Naive thymus-derived CD8-positive, alpha-beta T cell (primary cell): ENCODE data around the gene ZMYND11. TPM values are rescaled to one million over a fixed set of nuclear protein-coding genes. Genes with fewer than 3 reads are reported as not detected.

ENCODE experiments used
- ATAC-seq, 2 donors: fragments of 150-1000 bp; cut with Tn5 transposase in 1 of 2; sonication (Bioruptor Pico), chemical (Tn5 transposase) in 1 of 2; 1 replicate in 1 of 2; 2 replicates in 1 of 2; pipeline ENCODE4 v1.10.0; 2021; ENCODE audit warnings: mild to moderate bottlenecking in 2 of 2, moderate library complexity in 2 of 2
- POLR2A ChIA-PET: fragments of 350-600 bp; sonication (Branson Sonifier 250); formaldehyde crosslinking; loops from one replicate; lab custom pipeline; 2021; ENCODE audit warnings: antibody characterized with exemption; lab: Charles Lee
- DNase-seq, 10 donors: peaks; one replicate each; pipeline versions ENCODE4 v3.0.0 to v3.0.0-alpha.2; 2020 to 2022
- H3K27ac Mint-ChIP-seq, 10 donors: one replicate each; pipeline ENCODE4 v1.8.0; 2020 to 2022; ENCODE audit warnings: mild to moderate bottlenecking in 10 of 10, mixed read lengths in 10 of 10, moderate library complexity in 4 of 10, inconsistent platforms in 1 of 10
- H3K27me3 Mint-ChIP-seq, 5 donors: one replicate each; pipeline ENCODE4 v1.8.0; 2021 to 2022; ENCODE audit warnings: mixed read lengths in 5 of 5
- H3K36me3 Mint-ChIP-seq, 3 donors: one replicate each; pipeline ENCODE4 v1.8.0; 2020 to 2022; ENCODE audit warnings: mixed read lengths in 3 of 3, mild to moderate bottlenecking in 2 of 3, inconsistent platforms in 1 of 3
- H3K4me1 Mint-ChIP-seq, 4 donors: one replicate each; pipeline ENCODE4 v1.8.0; 2021 to 2022; ENCODE audit warnings: mixed read lengths in 4 of 4
- H3K4me3 Mint-ChIP-seq, 10 donors: one replicate each; pipeline ENCODE4 v1.8.0; 2020 to 2022; ENCODE audit warnings: mild to moderate bottlenecking in 10 of 10, mixed read lengths in 10 of 10, moderate library complexity in 6 of 10, inconsistent platforms in 1 of 10
- H3K9me3 Mint-ChIP-seq, 9 donors: one replicate each; pipeline ENCODE4 v1.8.0; 2020 to 2022; ENCODE audit warnings: mixed read lengths in 9 of 9, mild to moderate bottlenecking in 3 of 9, inconsistent platforms in 1 of 9, moderate library complexity in 1 of 9
- polyA plus RNA-seq, 3 donors: library from polyadenylated mRNA; unstranded; fragments of 300-500 nt; fragmentation: Illumina TruSeq; gene quantifications; one replicate each; pipeline ENCODE4 v1.2.3, GENCODE V29; 2021
- total RNA-seq, 8 experiments: library from RNA in 2 of 8; stranded (reverse) in 2 of 8; gene quantifications; one replicate each; pipeline ENCODE4 v1.2.3 and lab custom pipeline; 2021 to 2026

Gene ZMYND11
- total and polyA plus RNA-seq, 5 experiments from 2014 or later: 29.8 to 71.1 (median 41.0) TPM

GRCh38 chr10:209357-209756 lies 74.1 kb downstream of the ZMYND11 start:
- DNase-seq (no peak), ATAC-seq (no peak)
- Mint-ChIP-seq H3K4me3 (no peak overlapping the region), H3K4me1 (peaks cover 2 to 7% (median 3%) of the 10 kb centered on the region in 4 donors), H3K36me3 (peaks cover 5 to 55% (median 31%) of the 10 kb centered on the region in 3 donors), H3K27me3 (no peaks in the 10 kb centered on the region), H3K9me3 (no peaks in the 10 kb centered on the region), H3K27ac (no peak overlapping the region)
- POLR2A ChIA-PET: no interaction called here

- H3K4me1 Mint-ChIP-seq: peaks cover 1 to 3% (median 2%) of the 10 kb centered on the region in 4 donors
- H3K27me3 Mint-ChIP-seq: no peaks in the 10 kb centered on the region
- no peak for DNase-seq
- ATAC-seq: no peak
- H3K36me3 Mint-ChIP-seq: peaks cover 5 to 61% (median 29%) of the 10 kb centered on the region in 3 donors
- POLR2A ChIA-PET: no interaction called here
- H3K9me3 Mint-ChIP-seq: no peaks in the 10 kb centered on the region
- H3K4me3 Mint-ChIP-seq: no peak overlapping the region
- H3K27ac Mint-ChIP-seq: no peak overlapping the region
Measured at GRCh38 chr10:210297-210696, 75.0 kb downstream of the ZMYND11 start.

- peaks cover 0 to 50% (median 6%) of the 10 kb centered on the region in 3 donors for H3K36me3 Mint-ChIP-seq
- ATAC-seq (no peak), DNase-seq (no peak)
- no peak overlapping the region for H3K4me3 Mint-ChIP-seq
- POLR2A ChIA-PET: no interaction called here
- H3K9me3 Mint-ChIP-seq: no peaks in the 10 kb centered on the region
- H3K27me3 Mint-ChIP-seq: no peaks in the 10 kb centered on the region
- peaks cover 5 to 23% (median 20%) of the 10 kb centered on the region in 4 donors for H3K4me1 Mint-ChIP-seq
- H3K27ac Mint-ChIP-seq: no peak overlapping the region
Measured at GRCh38 chr10:215444-215843, 80.2 kb downstream of the ZMYND11 start.

GRCh38 chr10:218798-219197 lies 83.5 kb downstream of the ZMYND11 start:
- DNase-seq (no peak), ATAC-seq (no peak)
- Mint-ChIP-seq H3K4me1 (peaks cover 5 to 35% (median 25%) of the 10 kb centered on the region in 4 donors), H3K4me3 (peak overlapping the region in 1 of 10 donors; percentile 28), H3K9me3 (no peaks in the 10 kb centered on the region), H3K36me3 (peaks cover 0 to 57% (median 9%) of the 10 kb centered on the region in 3 donors), H3K27me3 (no peaks in the 10 kb centered on the region), H3K27ac (no peak overlapping the region)
- POLR2A ChIA-PET: no interaction called here

- H3K4me1 Mint-ChIP-seq: peaks cover 5 to 37% (median 25%) of the 10 kb centered on the region in 4 donors
Measured at GRCh38 chr10:219731-220472, 84.6 kb downstream of the ZMYND11 start.

GRCh38 chr10:224571-224970 lies 89.3 kb downstream of the ZMYND11 start:
- no peak overlapping the region for H3K4me3 Mint-ChIP-seq
- H3K27me3 Mint-ChIP-seq: no peaks in the 10 kb centered on the region
- H3K9me3 Mint-ChIP-seq: no peaks in the 10 kb centered on the region
- H3K36me3 Mint-ChIP-seq: peaks cover 0 to 27% (median 5%) of the 10 kb centered on the region in 3 donors
- POLR2A ChIA-PET: interaction anchor here (0.7 kb wide), 1 partner anchor 70 kb away, joined by 3 read pairs; no protein-coding TSS in a partner anchor
- ATAC-seq (no peak), DNase-seq (no peak)
- H3K27ac Mint-ChIP-seq: no peak overlapping the region
- peaks cover 12 to 36% (median 20%) of the 10 kb centered on the region in 4 donors for H3K4me1 Mint-ChIP-seq

More at GRCh38 chr10:219731-220472, 84.6 kb downstream of the ZMYND11 start:
- H3K27ac Mint-ChIP-seq: no peak overlapping the region
- ATAC-seq: no peak
- POLR2A ChIA-PET: no interaction called here
- H3K36me3 Mint-ChIP-seq: peaks cover 0 to 47% (median 9%) of the 10 kb centered on the region in 3 donors
- H3K27me3 Mint-ChIP-seq: no peaks in the 10 kb centered on the region
- H3K4me3 Mint-ChIP-seq: no peak overlapping the region
- no peaks in the 10 kb centered on the region for H3K9me3 Mint-ChIP-seq
- DNase-seq: no peak

- Mint-ChIP-seq H3K9me3 (no peaks in the 10 kb centered on the region), H3K27me3 (no peaks in the 10 kb centered on the region), H3K27ac (peak overlapping the region in 1 of 10 donors; percentile 53), H3K36me3 (peaks cover 0 to 22% (median 5%) of the 10 kb centered on the region in 3 donors), H3K4me1 (peaks cover 10 to 26% (median 12%) of the 10 kb centered on the region in 4 donors), H3K4me3 (no peak overlapping the region)
- DNase-seq (no peak), ATAC-seq (no peak)
- POLR2A ChIA-PET: interaction anchor here (0.6 kb wide), 1 partner anchor 849 kb away, joined by 3 read pairs; no protein-coding TSS in a partner anchor
Measured at GRCh38 chr10:226018-226417, 90.8 kb downstream of the ZMYND11 start.

GRCh38 chr10:227014-227413 lies 91.8 kb downstream of the ZMYND11 start:
- no peak overlapping the region for H3K27ac Mint-ChIP-seq
- DNase-seq: no peak
- H3K27me3 Mint-ChIP-seq: no peaks in the 10 kb centered on the region
- H3K36me3 Mint-ChIP-seq: peaks cover 0 to 18% (median 5%) of the 10 kb centered on the region in 3 donors
- POLR2A ChIA-PET: no interaction called here
- peaks cover 11 to 20% (median 11%) of the 10 kb centered on the region in 4 donors for H3K4me1 Mint-ChIP-seq
- no peaks in the 10 kb centered on the region for H3K9me3 Mint-ChIP-seq
- no peak for ATAC-seq
- no peak overlapping the region for H3K4me3 Mint-ChIP-seq

GRCh38 chr10:228366-228765 lies 93.1 kb downstream of the ZMYND11 start:
- H3K4me3 Mint-ChIP-seq: no peak overlapping the region
- peaks cover 13 to 21% (median 19%) of the 10 kb centered on the region in 4 donors for H3K4me1 Mint-ChIP-seq
- H3K27ac Mint-ChIP-seq: peak overlapping the region in 5 of 10 donors; percentile 3 to 58 (median 12)
- POLR2A ChIA-PET: no interaction called here
- DNase-seq: no peak
- H3K27me3 Mint-ChIP-seq: no peaks in the 10 kb centered on the region
- no peak for ATAC-seq
- no peaks in the 10 kb centered on the region for H3K9me3 Mint-ChIP-seq
- H3K36me3 Mint-ChIP-seq: peaks cover 0 to 20% (median 1%) of the 10 kb centered on the region in 3 donors

GRCh38 chr10:230758-231157 lies 95.5 kb downstream of the ZMYND11 start:
- no peak overlapping the region for H3K4me3 Mint-ChIP-seq
- DNase-seq (peak in 2 of 10 donors; percentile 7 to 22), ATAC-seq (no peak)
- POLR2A ChIA-PET: no interaction called here
- H3K27me3 Mint-ChIP-seq: no peaks in the 10 kb centered on the region
- H3K36me3 Mint-ChIP-seq: peaks cover 0 to 29% (median 0%) of the 10 kb centered on the region in 3 donors
- no peak overlapping the region for H3K27ac Mint-ChIP-seq
- no peaks in the 10 kb centered on the region for H3K9me3 Mint-ChIP-seq
- H3K4me1 Mint-ChIP-seq: peaks cover 14 to 25% (median 20%) of the 10 kb centered on the region in 4 donors

GRCh38 chr10:232061-232460 lies 96.8 kb downstream of the ZMYND11 start:
- DNase-seq (no peak), ATAC-seq (no peak)
- no peaks in the 10 kb centered on the region for H3K27me3 Mint-ChIP-seq
- H3K4me1 Mint-ChIP-seq: peaks cover 14 to 23% (median 21%) of the 10 kb centered on the region in 4 donors
- H3K4me3 Mint-ChIP-seq: no peak overlapping the region
- H3K9me3 Mint-ChIP-seq: no peaks in the 10 kb centered on the region
- H3K36me3 Mint-ChIP-seq: peaks cover 0 to 40% (median 3%) of the 10 kb centered on the region in 3 donors
- POLR2A ChIA-PET: no interaction called here
- peak overlapping the region in 2 of 10 donors; percentile 34 to 69 for H3K27ac Mint-ChIP-seq

GRCh38 chr10:232878-233277 lies 97.6 kb downstream of the ZMYND11 start:
- DNase-seq: peak in 5 of 10 donors; percentile 5 to 49 (median 22)
- POLR2A ChIA-PET: no interaction called here
- peak overlapping the region in 1 of 10 donors; percentile 8 for H3K4me3 Mint-ChIP-seq

More at GRCh38 chr10:232878-233277, 97.6 kb downstream of the ZMYND11 start:
- Mint-ChIP-seq H3K27ac (peak overlapping the region in 5 of 10 donors; percentile 56 to 80 (median 69)), H3K4me1 (peaks cover 12 to 22% (median 15%) of the 10 kb centered on the region in 4 donors), H3K27me3 (no peaks in the 10 kb centered on the region), H3K36me3 (peaks cover 0 to 45% (median 3%) of the 10 kb centered on the region in 3 donors), H3K9me3 (no peaks in the 10 kb centered on the region)
- ATAC-seq: peak in 1 of 2 donors; percentile 83
